ENCODE results near the gene ARF1. TPM values are rescaled to one million over a fixed set of nuclear protein-coding genes. Genes with fewer than 3 reads are reported as not detected.

ARF1 gene
- total RNA-seq (100 to 1,000 TPM; 201 to 203 TPM), polyA plus RNA-seq (100 to 1,000 TPM; 332 to 385 (median 368) TPM), total RNA-seq (175 to 284 (median 202) reads per million in 6 experiments)

DNA sequence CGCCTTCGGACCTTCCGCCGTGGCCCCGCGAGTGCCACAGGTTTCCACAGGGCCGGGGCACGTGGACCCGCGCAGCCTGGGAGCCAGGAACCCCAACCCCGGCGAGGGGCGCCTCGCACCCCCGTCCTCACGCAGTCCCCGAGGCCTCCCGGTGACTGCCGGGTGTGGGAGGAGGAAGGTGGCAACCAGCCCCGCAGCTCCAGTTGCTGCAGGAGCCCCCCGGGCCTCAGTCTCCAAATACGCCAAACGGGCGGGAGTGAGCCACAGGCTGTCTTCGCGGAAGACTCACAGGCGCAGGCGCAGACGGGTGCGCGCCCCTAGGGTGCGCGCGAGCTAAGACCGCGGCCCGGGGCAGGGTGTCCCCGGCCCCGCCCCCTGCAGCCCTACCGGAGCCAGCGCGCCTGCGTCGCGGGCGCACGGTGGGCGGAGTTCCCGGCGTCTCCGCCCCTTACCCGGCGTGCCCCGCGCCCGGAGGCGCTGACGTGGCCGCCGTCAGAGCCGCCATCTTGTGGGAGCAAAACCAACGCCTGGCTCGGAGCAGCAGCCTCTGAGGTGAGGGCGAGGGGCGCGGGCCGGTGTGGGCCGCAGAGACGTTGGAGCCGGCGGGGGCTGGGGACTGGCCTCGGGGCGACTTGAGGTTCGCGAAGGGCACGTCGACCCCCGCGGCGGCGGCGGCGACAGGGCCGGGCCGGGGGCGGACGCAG is at the start of gene ARF1:
Gene ARF1 (plus strand): TSS at position 495 of the 704 bp plus-strand sequence. CDS start 14,407 bp downstream, outside the sequence.
- Mint-ChIP-seq H3K4me3 (peak within 1 kb of the TSS; percentile 88 to 96 (median 94)), H3K27ac (peak within 1 kb of the TSS; percentile 81 to 99 (median 98)), H3K9me3 (no peaks in the 10 kb centered on the region), H3K36me3 (peaks cover 0 to 9% (median 0%) of the 10 kb centered on the region in 3 donors), H3K27me3 (no peaks in the 10 kb centered on the region), H3K4me1 (peaks cover 31 to 64% (median 57%) of the 10 kb centered on the region in 4 donors)
- peak; percentile 87 to 98 (median 94) for DNase-seq
- ATAC-seq: peak; percentile 84 to 89
- POLR2A ChIA-PET: interaction anchor here (0.7 to 3.6 kb wide), 21 partner anchors 9 to 1426 kb away, joined by 3 to 30 read pairs (median 4); partner anchors contain the start of genes IBA57, JMJD4, MRPL55 and NUP133

DNA sequence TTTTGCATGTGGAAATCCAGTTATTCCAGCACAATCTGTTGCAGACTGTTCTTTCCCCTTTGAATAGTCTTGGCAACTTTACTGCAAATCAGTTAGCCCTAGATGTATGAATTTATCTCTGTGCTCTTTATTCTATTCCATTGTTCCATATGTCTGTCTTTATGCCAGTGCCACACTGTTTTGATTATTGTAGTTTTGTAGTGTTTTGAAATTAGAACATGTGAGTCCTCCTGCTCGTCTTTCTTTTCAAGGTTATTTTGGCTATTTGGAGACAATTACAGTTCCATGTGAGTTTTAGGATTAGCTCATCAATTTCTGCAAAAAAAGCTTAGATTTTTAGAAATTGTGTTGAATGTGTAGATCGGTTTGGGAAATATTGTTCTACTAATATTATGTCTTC is 49.1 kb upstream of the ARF1 start:
- DNase-seq (no peak), ATAC-seq (no peak)
- Mint-ChIP-seq H3K4me1 (peaks cover 0 to 6% (median 0%) of the 10 kb centered on the region in 4 donors), H3K9me3 (peaks cover 0 to 8% (median 0%) of the 10 kb centered on the region in 9 donors), H3K27me3 (peaks cover 13 to 70% (median 25%) of the 10 kb centered on the region in 5 donors), H3K27ac (no peak overlapping the region), H3K36me3 (no peaks in the 10 kb centered on the region), H3K4me3 (no peak overlapping the region)
- POLR2A ChIA-PET: no interaction called here

DNA sequence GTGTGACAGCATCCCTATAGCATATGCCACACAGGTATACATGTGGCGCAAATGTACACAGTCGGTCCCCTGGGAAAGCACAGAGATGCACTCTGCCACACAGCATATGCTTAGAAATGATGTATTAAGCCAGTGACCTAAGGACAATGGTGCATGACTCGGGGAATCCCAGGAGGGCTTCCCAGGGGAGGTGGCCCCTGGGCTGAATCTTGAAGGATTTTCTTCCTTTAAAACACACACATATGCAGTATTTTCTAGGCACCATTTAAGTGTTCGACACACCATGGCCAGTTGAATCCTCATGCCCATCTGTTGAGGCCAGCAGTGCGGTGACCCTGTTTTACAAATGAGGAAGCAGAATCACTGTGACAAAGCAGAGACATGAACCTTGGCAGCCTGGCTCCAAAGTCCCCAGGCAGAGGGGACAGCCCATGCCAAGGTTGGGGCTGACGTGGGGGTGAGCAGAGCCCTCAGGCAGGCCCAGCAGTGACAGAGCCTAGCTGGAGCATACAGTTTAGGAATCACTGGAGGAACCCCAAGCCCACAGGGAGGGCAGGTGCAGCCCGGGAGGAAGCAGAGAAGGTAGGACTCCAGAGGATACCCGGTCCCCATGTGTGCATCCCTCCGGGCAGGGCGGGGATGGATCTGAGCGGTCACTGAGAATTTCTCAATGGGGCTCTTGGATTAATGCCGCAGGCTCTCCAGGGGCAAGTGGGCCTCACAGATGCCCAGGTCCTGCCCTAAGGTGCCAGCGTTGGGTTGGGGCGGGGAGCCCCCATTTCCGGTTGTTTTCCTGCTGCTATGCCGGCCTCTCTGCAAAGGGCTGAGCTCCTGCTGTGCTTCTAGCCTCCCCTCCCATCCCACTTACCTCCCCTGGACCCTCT is 47.3 kb upstream of the ARF1 start:
- no peak overlapping the region for H3K27ac Mint-ChIP-seq
- no peak for DNase-seq
- no peak for ATAC-seq
- H3K27me3 Mint-ChIP-seq: peaks cover 14 to 70% (median 29%) of the 10 kb centered on the region in 5 donors
- H3K9me3 Mint-ChIP-seq: peaks cover 0 to 8% (median 0%) of the 10 kb centered on the region in 9 donors
- no peaks in the 10 kb centered on the region for H3K36me3 Mint-ChIP-seq
- H3K4me3 Mint-ChIP-seq: peak overlapping the region in 1 of 10 donors; percentile 34
- POLR2A ChIA-PET: no interaction called here
- peaks cover 0 to 6% (median 0%) of the 10 kb centered on the region in 4 donors for H3K4me1 Mint-ChIP-seq

DNA sequence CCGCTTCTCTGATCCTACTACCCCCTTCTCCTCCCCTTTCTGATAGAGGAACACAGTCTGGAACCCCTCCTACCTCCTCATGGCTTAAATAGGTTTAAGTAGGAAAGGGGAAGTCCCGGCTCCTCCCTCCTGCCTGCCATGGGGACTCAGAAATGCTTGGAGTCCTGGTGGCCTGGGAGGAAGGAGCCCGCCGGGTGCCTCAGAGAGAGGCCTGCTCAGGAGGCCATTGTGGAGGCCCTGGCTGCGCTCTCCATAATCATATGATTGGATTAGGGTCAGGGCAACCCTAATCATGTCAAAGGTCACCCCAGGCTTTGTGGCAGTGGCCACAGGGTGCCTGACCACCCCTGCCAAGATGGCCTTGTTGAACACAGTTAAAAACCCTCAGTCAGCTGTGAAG is 46.7 kb upstream of the ARF1 start:
- H3K36me3 Mint-ChIP-seq: no peaks in the 10 kb centered on the region
- no peak for DNase-seq
- POLR2A ChIA-PET: no interaction called here
- H3K4me3 Mint-ChIP-seq: no peak overlapping the region
- no peak overlapping the region for H3K27ac Mint-ChIP-seq
- H3K4me1 Mint-ChIP-seq: peaks cover 0 to 6% (median 0%) of the 10 kb centered on the region in 4 donors
- peaks cover 0 to 8% (median 0%) of the 10 kb centered on the region in 9 donors for H3K9me3 Mint-ChIP-seq
- no peak for ATAC-seq
- peaks cover 16 to 66% (median 33%) of the 10 kb centered on the region in 5 donors for H3K27me3 Mint-ChIP-seq

DNA sequence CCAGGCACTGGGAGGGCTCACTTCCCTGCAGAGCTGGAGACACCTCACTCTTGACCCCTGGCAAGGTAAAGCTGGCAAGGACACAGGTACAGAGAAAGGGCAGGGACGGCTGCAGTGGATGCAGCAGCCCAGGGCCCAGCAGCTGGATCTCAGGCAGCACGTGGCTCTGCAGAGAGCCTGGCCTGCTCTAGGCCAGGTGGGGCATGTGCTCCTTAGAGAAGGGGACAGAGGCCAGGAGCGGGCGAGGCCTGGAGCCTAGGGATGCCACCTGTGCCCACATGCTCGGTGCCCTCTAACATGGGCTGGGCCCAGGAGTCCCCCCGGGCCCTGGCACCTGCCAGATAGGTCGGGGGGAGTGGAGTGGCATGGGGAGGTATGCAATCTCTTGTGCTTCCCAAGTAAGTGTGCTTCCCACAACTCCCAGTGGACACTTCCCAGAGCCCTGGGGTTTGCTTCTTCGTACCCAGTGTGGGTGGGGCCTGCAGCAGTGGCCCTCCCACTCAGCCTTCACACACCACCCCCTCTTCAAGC is 45.7 kb upstream of the ARF1 start:
- Mint-ChIP-seq H3K4me3 (peak overlapping the region in 1 of 10 donors; percentile 26), H3K36me3 (no peaks in the 10 kb centered on the region), H3K9me3 (peaks cover 0 to 8% (median 0%) of the 10 kb centered on the region in 9 donors), H3K27me3 (peaks cover 10 to 57% (median 25%) of the 10 kb centered on the region in 5 donors), H3K4me1 (peaks cover 0 to 6% (median 0%) of the 10 kb centered on the region in 4 donors), H3K27ac (no peak overlapping the region)
- DNase-seq: no peak
- POLR2A ChIA-PET: interaction anchor here (0.6 kb wide), 1 partner anchor 311 kb away, joined by 3 read pairs; no protein-coding TSS in a partner anchor
- no peak for ATAC-seq

DNA sequence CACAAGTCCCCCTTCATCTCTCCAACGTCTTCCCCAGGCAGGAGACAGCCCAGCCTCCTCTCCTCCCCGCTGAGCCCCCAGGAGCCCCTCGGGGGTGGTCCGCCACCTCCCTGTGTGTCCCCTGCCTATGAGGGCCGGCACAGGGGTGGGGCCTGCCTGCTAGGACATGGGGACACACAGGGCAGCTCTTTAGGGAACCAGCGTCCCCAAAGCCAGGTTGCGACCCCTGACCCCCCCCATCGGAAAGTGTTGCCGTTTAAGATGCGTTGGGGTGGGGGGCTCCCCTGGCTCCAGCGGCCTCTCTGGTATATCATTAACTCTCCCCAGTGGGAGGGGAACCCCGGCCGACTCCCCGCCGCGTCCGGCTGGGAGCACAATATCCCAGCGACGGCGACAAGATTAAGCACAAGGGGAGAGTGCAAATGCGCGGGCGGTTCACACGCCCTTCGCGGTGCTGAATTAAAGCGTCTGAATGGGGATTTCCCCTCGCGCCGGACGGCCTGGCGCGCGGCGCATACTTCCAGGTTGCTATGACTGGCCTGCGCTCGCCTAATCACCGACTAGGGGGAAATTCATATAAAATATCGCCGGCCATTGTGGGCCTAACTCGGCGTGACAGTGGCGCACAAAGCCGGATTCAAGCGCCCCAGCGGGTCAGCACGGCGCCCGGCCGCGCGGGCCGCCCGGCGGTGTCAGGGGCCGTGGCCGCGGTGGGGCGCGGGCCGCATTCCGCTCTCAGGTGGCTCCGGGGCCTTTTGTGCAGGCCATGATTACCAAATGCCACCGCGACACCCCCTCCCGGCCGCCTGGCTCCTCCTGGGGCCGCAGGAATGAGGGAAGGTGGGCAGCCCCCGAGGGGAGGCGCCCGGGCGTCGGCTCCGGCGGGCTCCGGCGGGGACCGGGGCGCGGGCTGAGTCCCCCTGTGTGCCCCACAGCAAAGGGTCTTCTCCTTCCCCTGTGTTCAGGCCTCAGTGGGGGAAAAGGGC is 44.8 kb upstream of the ARF1 start:
- Mint-ChIP-seq H3K4me1 (peaks cover 0 to 6% (median 0%) of the 10 kb centered on the region in 4 donors), H3K27ac (no peak overlapping the region), H3K9me3 (peaks cover 0 to 8% (median 0%) of the 10 kb centered on the region in 9 donors), H3K4me3 (peak overlapping the region in 7 of 10 donors; percentile 29 to 64 (median 42)), H3K36me3 (no peaks in the 10 kb centered on the region), H3K27me3 (peaks cover 10 to 50% (median 25%) of the 10 kb centered on the region in 5 donors)
- DNase-seq (no peak), ATAC-seq (peak; percentile 68 to 76)
- POLR2A ChIA-PET: no interaction called here

DNA sequence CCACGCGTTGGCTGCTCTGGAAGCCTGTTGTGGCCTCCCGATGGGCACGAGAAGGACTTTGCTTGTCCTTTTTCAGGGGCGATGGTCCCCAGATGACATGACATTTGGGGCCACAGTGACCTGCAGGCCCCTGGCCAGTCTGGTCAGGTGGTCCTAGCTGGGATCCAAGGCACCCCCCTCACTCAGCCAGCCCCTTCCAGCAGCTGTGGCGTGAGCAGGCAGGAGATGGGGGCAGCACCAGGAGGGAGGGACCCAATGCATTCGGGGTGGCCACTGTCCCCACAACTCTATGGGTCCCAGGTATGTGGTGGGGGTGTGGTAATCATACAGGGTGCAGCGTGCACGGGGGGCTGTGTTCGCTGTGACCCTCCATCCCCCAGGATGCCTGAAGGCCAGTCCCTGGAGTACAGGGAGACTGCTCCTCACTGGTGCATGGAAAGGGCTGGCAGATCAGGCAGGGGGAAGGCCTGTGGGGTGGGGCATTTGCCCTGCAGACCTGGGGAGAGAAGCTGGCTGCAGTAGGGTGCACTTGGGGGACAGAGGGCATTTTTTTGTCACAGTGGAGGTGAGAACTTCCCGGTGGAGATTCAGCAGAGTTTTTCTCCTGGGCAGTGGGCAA is 44.0 kb upstream of the ARF1 start:
- peaks cover 0 to 6% (median 0%) of the 10 kb centered on the region in 4 donors for H3K4me1 Mint-ChIP-seq
- peak overlapping the region in 3 of 10 donors; percentile 0 to 54 (median 5) for H3K4me3 Mint-ChIP-seq
- DNase-seq: no peak
- POLR2A ChIA-PET: no interaction called here
- H3K27ac Mint-ChIP-seq: no peak overlapping the region
- H3K9me3 Mint-ChIP-seq: peaks cover 0 to 3% (median 0%) of the 10 kb centered on the region in 9 donors
- ATAC-seq: no peak
- peaks cover 8 to 46% (median 23%) of the 10 kb centered on the region in 5 donors for H3K27me3 Mint-ChIP-seq
- no peaks in the 10 kb centered on the region for H3K36me3 Mint-ChIP-seq

DNA sequence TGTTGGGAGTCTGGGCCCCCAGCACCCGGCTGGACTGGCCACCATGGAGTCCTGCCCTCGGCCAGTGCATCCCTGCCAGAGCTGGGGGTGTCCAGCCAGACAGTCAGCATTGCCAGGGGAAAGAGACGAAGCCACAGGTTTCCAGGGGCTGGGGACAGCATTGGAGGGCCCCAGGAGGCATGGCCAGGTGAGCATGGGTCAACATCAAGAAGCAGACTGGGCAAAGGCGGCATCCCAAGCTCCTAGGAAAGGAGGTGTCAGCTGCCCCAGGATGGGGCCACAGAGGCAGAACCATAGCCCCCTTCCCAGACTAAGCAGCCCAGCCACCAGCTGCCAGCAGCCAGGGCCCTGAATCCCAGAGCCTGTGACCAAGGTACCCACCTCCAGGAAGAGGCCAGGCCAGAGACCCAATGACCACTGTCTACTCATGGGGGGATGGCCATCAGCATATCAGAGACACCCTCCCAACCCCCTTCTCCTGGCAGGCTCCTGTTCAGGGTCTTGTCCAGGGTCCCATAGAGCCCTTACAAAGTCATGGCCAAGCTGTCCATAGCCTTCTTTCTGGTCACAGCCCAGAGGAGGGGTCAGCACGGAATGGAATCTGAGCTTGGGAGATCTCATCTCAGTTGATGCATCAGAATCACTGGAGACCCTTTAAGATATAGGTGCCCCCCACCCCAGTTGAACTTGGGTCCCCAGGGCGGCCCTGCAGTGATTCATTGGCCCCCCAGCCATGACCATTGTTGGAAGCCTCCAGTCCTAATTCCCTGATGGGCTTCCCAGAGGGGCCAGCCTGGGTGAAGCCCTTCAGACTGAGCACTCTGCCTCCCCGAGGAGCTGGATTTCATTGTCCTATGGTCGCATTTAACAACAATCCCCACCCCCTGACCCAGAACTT is 43.3 kb upstream of the ARF1 start:
- Mint-ChIP-seq H3K4me1 (peaks cover 0 to 6% (median 0%) of the 10 kb centered on the region in 4 donors), H3K4me3 (peak overlapping the region in 3 of 10 donors; percentile 0 to 54 (median 5)), H3K36me3 (no peaks in the 10 kb centered on the region), H3K27ac (no peak overlapping the region), H3K9me3 (no peaks in the 10 kb centered on the region), H3K27me3 (peaks cover 8 to 42% (median 22%) of the 10 kb centered on the region in 5 donors)
- no peak for DNase-seq
- POLR2A ChIA-PET: no interaction called here
- no peak for ATAC-seq

DNA sequence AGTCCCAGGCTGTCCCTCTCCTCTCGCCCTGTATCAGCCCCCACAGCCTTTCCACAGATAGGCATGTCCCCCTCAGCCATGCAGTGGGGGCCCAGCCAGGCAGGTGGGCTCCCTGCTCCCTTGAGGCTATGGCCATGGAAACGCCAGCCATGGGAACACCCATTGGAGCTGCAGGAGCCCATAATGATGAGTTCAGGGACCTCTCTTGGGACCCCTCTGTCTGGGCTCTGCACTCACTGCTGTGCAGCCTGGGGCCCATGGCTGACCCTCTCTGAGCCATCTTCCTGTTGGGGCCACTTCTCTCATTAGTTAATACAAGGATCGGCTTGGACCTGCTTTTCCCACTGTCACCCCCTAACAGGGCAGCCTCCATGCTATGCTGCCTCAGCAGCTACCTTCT is 42.5 kb upstream of the ARF1 start:
- DNase-seq (no peak), ATAC-seq (no peak)
- POLR2A ChIA-PET: no interaction called here

DNA sequence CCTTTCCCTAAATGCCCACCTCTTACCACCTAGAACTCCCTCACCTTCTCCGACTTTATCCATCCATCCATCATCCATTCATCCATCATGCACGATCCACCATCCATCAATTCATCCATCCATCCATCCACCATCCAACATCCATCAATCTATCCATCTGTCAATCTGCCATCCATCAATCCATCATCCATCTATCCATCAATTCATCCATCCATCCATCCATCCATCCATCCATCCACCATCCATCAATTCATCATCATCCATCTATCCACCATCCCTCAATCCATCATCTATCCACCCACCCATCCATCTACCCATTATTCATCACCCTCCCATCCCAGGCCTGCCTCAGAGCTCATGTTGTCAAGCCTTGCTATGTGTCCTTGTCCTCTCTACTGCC is 41.2 kb upstream of the ARF1 start:
- ATAC-seq (no peak), DNase-seq (no peak)
- H3K4me3 Mint-ChIP-seq: no peak overlapping the region
- H3K9me3 Mint-ChIP-seq: no peaks in the 10 kb centered on the region
- H3K36me3 Mint-ChIP-seq: no peaks in the 10 kb centered on the region
- H3K4me1 Mint-ChIP-seq: peaks cover 0 to 6% (median 0%) of the 10 kb centered on the region in 4 donors
- peaks cover 8 to 32% (median 13%) of the 10 kb centered on the region in 5 donors for H3K27me3 Mint-ChIP-seq
- POLR2A ChIA-PET: no interaction called here
- H3K27ac Mint-ChIP-seq: no peak overlapping the region

More for the DNA sequence above, 42.5 kb upstream of the ARF1 start:
- H3K9me3 Mint-ChIP-seq: no peaks in the 10 kb centered on the region
- H3K36me3 Mint-ChIP-seq: no peaks in the 10 kb centered on the region
- H3K4me3 Mint-ChIP-seq: no peak overlapping the region
- H3K27me3 Mint-ChIP-seq: peaks cover 8 to 40% (median 20%) of the 10 kb centered on the region in 5 donors
- peaks cover 0 to 6% (median 0%) of the 10 kb centered on the region in 4 donors for H3K4me1 Mint-ChIP-seq
- H3K27ac Mint-ChIP-seq: no peak overlapping the region
